22Rv1 (cell line): ENCODE results near the gene LRRC15.

Experiments used
- ZFX ChIP-seq: fragments of 450-650 bp; IDR thresholded peaks from 2 replicates; pipeline ENCODE4 v1.6.1; 2017; ENCODE audit warnings: antibody characterized with exemption, borderline replicate concordance
- TF ChIP-seq, protein P1 (sequence below): fragments of 450-650 bp; IDR thresholded peaks from 2 replicates; pipeline ENCODE4 v1.5.1; 2017; ENCODE audit warnings: mild to moderate bottlenecking

DNA sequence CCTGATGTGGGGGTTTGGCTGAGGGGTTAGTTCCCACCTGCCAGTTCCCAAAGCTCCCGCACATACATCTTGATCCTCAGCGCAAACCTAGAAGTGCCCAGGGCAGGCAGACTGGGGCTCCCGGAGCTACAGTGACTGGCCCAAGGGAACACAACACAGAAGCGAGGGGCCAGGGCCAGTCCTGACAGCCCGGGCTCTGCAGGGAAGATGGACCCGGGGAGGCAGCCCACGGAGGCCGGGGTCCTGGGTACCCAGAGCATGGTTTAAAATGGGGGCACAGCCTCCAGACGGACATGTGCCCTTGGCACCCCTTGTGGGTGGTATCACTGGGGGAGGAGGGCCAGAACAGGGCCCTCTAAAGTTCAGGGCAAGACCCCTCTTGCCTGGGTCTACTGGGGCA, 23.5 kb downstream of the LRRC15 start:
- TF ChIP-seq, protein P1, sequence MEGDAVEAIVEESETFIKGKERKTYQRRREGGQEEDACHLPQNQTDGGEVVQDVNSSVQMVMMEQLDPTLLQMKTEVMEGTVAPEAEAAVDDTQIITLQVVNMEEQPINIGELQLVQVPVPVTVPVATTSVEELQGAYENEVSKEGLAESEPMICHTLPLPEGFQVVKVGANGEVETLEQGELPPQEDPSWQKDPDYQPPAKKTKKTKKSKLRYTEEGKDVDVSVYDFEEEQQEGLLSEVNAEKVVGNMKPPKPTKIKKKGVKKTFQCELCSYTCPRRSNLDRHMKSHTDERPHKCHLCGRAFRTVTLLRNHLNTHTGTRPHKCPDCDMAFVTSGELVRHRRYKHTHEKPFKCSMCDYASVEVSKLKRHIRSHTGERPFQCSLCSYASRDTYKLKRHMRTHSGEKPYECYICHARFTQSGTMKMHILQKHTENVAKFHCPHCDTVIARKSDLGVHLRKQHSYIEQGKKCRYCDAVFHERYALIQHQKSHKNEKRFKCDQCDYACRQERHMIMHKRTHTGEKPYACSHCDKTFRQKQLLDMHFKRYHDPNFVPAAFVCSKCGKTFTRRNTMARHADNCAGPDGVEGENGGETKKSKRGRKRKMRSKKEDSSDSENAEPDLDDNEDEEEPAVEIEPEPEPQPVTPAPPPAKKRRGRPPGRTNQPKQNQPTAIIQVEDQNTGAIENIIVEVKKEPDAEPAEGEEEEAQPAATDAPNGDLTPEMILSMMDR: no peak
- no peak for TF ChIP-seq ZFX
